Stimulated activated CD8-positive, alpha-beta memory T cell treated with anti-CD3 and anti-CD28 coated beads, Interleukin-12 subunit alpha, Interleukin-12 subunit beta, amount 100 ng/mL, for 24 hours (primary cell): Measurements from ENCODE around the gene CCDC63.

ENCODE experiments used
- DNase-seq: peaks from one replicate; pipeline ENCODE4 v3.0.0-alpha.2; 2020; ENCODE audit errors: extremely low read depth

Gene CCDC63

DNA sequence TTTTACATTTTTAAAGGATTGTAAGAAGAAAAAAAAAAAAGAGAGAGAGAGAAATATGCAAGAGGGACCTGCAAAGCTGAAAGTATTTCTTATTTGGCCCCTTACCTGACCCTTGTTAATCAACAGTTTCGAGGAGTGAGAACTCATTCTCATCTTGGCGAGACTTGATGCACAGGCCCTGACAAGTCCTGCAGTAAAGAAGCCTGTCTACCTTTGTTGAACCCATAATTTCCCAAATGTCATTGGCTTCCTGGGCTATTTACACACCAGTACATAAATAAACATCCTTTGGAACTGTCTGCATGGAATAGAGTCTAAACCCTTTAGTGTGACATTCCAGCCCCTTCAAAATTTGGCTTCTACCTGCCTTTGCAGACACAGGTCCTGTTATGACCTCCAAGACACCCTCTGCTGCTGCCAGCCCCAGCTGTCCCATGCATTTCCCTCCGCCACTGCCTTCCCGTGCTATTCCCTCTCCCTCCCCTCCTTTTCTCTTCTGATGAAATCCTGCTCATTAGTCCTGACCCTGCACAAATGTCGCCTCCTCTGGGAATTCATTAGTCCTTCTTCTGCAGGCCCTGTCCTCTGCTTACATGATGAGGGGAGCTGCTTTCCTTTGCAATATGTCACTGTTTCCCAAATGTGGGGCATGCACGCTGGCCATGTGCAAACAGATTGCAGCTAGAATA is 38.5 kb downstream of the CCDC63 start:
- no peak for DNase-seq

DNA sequence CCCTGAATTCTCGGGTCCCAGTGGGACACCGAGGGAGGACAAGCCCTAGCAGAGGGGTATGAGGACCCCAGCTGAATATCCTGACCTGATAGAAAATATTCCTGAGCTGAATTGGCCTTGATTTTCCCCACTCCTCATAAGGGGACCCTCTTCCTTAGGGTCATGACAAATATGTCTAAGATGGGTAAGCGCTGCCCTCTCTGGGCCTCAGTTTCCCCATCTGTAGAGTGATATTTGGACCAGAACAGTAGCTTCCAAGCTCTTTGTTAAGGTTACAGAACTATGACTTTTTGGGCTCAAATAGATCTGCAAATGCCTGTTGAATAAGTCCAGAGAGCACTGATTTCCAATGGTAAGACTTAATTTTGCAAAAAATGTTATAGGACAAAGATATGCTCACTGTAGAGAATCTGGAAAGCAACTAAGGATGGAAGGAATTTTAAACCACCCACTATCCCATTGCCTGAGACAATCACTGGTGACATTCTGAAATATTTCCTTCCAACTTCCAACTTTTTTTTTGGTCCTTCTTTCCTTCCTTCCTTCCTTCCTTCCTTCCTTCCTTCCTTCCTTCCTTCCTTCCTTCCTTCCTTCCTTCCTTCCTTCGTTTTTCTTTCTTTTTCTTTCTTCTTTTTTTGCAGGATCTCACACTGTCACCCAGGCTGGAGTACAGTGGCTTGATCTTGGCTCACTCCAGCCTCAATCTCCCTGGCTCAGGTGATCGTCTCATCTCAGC is 41.6 kb downstream of the CCDC63 start:
- DNase-seq = no peak

DNA sequence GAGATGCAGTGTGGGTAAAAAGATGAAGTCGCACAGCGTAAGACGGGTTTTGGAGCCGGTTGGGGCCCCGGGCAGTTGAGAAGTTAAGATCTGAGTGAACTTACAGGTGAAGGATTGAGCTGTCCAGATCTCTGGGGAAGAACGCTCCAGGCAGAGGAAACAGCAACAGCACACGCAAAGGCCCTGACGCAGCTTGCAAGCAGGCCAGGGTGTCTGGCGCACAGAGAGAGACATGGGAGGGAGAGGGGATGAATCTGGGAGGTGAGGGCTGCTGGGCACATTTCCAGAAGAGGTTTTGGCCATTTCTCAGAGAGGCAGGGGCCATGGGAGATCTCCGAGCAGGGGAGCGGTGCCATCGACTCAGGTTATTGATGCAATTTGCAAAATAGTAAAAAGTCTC is 42.6 kb downstream of the CCDC63 start:
- no peak for DNase-seq

DNA sequence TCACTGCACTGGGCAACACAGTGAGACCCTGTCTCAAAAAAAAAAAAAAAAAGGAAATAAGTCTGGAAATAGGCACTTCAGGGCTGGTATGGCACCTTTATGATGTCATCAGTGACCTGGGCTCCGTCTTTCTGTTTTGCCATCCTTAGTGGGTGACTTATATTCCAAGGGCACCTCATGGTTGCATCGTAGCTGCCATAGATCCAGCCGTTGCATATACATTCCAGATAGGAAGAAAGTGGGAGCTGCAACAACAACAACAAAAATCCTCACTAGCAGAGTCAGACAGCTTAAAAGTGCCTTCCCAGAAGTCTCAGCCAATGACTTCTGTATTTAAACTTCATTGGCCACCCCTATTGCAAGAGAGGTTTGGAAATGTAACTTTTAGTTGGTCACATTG is 47.2 kb downstream of the CCDC63 start:
- no peak for DNase-seq

DNA sequence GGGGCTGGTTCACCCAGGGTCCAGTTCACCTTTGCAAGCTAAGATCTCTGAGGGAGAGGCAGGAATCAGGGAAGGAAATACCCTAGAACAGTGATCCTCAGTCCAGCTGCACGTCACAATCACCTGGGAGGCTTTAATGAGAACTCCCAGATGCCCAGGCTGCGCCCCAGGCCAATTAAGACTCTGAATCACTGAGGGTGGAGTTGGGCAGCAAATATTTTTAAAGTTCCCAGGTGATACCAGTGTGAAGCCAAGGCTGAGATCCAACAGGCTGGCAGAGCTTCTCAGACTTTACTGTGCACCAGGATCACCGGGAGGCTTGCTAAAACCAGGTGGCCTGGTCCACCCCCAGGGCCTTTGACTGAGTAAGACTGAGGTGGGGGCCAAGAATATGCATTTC is 49.8 kb downstream of the CCDC63 start:
- DNase-seq = no peak

DNA sequence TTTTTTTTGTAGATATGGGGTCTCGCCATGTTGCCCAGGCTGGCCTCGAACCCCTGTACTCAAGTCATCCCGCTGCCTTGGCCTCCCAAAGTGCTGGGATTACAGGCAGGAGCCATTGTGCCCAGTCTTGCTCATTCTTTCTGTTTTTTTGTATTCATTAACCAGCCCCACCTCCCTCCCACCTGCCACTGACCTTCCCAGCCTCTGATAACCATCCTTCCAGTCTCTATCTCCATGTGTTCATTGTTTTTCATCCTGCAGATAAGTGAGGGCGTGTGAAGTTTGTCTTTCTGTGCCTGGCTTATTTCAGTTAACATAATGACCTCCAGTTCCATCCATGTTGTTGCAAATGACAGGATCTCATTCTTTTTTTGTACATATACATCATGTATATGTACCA is 54.6 kb downstream of the CCDC63 start:
- no peak for DNase-seq

DNA sequence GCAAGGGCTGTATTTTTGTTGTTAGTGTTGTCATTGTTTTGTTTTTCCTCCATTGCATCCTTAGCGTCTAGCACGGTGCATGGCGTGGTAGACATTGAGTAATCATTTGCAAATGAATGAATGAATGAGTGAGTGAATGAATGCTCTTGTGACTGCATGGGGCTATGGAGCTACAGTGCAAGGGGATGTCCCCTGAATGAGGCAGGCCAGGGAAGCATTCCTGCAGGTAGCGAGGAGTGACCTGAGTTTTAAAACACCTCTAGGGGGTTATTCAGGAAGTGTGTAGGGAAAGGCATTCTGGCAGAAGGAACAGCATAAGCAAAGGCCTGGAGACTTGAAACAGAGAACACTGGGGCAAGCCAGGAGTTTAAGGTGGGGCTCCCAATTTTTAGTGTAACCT is 56.7 kb downstream of the CCDC63 start:
- no peak for DNase-seq

DNA sequence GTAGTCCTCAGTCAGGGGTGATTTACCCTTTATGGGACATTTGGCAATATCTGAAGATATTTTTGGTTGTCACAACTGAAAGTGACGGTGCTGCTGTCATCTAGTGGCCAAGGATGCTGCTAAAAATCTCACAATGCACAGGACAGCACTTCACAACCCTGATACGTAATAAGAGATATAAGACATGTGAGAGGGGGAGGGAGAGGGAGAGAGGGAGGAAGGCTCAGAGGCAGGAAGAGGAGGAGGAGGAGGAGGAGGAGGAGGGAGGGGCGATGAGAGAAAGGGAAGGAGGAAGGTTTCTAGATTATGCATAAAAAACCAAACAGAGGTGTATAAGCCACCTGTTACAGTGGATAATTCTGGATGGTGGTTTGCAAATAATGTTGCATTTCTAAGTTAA is 59.3 kb downstream of the CCDC63 start:
- DNase-seq = no peak

DNA sequence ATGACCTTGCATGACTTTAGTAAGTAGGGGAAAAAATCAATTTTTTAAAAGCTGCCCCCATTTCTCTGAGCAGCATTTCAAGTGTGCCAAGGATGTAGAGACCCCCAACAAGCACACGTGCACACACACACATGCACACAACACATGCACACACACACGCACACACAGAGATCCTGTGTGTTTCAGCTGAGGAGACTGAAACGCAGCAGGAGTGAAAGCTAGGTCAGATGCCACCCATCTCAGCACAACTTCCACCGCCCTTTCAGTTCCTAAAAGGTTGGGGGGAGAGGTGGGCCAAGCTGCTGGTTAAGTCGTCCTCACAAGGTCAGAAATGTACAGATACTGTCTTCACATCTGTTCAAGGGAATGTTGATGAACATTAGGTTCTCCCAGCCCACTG is 59.7 kb downstream of the CCDC63 start:
- no peak for DNase-seq

DNA sequence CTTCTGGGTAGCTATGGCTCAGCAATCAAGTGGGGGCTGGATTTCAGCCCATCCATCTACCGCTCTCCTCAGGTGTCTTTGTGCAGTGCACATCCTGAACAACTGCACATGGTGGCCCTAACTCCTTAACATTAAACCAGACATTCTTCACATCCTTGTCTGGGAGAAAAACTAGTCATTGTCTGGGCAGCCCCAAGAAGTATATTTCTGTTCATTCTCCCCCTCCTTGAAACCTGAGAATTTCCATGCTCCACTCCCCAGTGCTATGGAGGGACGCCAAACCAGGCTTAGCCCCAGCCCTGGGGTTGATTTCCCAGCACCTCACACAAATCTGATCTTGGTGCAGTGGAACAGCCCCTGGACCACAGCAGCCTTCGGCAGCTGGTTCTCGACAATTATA is 60.2 kb downstream of the CCDC63 start:
- no peak for DNase-seq

DNA sequence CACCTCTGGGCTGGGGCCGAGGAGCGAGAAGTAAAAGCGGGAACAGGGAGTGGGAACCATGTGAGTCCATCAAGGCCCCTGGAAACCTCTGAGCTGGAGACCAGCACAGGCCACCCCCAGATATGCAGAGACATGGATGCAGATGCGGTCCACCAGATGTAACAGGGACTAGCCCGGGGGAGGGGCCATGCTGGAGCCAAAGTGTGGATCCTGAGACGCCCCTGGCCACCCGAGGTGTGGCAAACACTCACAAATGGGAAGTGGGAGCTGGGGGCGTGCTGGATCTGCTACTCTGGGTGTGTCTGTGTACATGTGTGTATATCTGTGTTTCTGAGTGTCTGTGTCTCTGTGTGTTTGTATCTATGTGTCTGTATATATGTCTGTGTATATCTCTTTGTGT is 60.8 kb downstream of the CCDC63 start:
- DNase-seq = no peak

DNA sequence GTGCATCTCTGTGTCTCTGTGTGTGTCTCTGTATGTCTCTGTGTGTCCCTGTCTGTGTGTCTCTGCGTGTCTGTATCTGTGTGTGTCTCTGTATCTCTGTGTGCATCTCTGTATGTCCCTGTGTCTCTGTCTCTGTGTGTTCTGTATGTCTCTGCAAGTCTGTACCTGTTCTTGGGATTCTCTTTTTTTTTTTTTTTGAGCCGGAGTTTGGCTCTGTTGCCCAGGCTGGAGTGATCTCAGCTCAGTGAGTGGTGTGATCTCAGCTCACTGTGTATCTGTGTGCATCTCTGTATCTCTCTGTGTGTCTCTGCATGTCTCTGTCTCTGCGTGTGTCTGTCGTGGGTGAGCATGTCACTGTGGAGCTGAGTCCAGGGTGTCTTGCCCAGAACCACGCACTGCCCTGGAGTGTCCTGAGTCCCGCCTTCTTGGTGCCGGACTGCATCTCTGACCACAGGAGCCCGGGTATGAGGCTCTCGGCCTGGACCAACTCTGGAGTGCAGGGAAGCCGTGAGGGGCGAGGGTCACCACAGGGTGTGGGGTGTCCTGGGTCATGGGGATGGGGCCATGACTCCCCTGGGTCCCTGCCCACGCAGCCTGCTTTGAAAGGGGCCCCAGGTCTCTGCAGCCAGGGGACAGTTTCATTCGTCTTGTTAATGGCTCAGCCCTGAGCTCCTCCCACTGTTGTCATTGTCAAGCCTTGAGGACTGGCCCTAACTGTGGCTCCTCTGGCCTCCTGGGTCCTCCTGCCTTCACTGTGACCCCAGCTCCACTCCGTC is 61.8 kb downstream of the CCDC63 start:
- DNase-seq = no peak

DNA sequence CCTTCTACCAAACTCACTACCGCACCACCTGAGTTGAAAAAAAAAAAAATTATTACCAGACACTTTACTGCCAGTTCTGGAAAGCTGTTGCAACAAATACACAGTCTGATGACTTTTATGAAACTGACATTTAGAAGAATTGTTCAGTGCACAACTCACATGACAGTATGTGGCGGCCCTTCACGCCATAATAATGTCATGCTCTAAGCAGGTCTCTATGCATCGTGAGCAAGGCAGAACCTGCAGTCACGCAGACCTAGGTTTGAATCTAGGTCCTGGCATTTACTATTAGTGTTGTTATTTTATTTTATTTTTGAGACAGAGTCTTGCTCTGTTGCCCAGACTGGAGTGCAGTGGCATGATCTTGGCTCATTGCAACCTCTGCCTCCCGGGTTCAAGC is 65.5 kb downstream of the CCDC63 start:
- DNase-seq = no peak

DNA sequence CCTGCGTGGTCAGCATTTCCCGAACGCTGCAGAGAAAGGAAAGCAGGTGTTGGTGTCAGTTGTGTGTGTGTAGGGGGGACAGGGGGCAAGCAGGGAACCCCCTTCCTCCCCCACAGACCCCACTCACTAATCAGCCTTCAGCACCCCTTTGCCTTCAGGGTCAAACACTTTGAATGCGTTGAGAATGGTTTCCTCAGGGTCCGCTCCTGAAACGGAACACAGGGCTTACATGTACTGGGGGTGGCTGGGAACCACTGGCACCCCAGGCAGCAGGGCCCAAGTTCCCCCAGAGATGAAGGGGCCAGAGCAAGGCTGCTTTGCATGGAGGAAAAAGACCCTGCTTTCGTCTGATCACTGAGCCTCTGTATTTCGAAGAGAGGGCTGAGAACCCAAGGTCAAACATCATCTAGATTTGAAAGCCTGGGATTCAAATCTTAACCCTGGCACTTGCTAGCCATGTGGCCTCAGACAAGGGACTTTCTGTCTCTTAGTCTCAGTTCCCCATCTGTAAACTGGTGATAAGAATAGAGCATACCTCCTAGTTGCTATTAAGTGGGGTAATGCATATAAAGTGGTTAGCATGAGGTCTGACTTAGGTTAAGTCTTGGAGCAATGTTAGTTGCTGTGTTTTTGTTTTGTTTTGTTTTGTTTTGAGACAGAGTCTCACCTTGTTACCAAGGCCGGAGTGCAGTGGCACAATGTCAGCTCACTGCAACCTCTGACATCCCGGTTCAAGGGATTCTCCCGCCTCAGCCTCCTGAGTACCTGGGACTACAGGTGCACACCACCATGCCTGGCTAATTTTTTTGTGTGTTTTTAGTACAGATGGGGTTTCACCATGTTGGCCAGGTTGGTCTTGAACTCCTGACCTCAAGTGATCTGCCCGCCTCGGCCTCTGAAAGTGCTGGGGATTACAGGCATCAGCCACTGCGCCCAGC is 66.6 kb downstream of the CCDC63 start:
- no peak for DNase-seq

DNA sequence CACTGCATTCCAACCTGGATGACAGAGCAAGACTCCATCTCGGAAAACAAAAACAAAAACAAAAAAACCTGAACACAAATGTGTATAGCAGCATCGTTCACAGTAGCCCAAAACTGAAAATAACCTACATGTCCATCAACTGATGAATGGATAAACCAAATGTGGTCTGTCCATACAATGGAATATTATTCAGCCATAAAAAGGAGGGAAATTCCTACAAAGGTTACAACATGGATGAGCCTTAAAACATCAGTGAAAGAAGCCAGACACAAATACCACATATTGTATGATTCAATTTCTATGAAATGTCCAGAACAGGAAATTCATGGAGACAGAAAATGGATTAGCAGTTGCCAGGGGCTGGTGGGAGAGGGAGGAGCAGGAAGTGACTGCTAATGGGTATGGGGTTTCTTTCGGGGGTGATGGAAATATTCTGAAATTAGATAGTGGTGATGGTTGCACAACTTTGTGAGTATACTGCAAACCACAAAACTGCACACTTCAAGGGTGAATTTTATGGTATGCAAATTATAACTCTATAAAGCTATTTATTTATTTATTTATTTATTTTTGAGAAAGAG is 69.6 kb downstream of the CCDC63 start:
- no peak for DNase-seq

DNA sequence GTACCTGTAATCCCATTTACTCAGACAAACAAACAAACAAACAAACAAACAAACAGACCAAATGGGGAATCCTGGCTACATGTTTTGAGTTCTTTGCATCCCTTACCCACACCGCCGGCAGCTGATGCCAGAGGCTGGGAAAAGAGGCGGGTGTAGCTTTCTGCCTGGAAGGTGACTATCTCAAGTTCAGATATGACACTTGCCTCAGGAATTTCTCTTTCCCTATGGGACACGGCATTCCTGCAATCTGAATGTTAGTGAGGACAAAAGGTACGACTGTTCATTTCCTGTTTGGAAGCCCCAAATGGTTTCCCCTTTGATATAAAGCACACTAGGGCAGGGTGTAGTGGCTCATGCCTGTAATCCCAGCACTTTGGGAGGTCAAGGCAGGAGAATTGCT is 70.7 kb downstream of the CCDC63 start:
- DNase-seq = no peak

DNA sequence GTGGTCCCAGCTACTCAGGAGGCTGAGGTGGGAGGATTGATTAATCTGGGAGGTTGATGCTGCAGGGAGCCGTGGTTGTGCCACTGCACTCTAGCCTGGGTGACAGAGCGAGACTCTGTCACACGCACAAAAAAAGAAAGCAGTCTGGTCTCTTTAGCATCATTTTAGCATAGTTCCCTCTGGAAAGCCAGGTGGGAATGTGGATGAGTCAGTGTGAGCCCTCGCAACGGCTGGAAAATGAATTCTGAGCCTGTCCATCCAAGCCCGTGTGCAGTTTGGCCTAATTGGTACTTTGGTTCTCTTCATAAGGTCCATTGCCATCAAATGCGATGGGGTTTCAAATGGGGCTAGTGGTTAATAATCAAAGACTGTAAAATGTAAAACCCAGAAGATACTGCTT is 71.2 kb downstream of the CCDC63 start:
- no peak for DNase-seq

DNA sequence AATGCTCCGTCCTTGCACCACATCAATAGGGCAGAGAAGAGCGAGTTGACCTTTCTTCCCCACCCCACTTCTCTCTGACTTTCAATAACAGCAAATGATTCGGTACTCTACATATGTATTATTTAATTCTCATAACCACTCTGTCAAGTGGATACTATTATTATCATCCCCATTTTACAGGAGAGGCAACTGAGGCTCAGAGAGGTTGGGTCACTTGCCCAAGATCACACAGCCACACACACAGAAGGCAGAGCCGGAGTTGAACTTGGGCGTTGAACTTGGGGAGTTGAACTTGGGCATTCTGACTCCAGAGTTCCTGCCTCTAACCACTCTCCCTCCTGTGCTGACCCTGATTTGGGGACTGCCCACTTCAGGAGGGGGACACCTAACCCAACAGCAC is 72.9 kb downstream of the CCDC63 start:
- DNase-seq = no peak

DNA sequence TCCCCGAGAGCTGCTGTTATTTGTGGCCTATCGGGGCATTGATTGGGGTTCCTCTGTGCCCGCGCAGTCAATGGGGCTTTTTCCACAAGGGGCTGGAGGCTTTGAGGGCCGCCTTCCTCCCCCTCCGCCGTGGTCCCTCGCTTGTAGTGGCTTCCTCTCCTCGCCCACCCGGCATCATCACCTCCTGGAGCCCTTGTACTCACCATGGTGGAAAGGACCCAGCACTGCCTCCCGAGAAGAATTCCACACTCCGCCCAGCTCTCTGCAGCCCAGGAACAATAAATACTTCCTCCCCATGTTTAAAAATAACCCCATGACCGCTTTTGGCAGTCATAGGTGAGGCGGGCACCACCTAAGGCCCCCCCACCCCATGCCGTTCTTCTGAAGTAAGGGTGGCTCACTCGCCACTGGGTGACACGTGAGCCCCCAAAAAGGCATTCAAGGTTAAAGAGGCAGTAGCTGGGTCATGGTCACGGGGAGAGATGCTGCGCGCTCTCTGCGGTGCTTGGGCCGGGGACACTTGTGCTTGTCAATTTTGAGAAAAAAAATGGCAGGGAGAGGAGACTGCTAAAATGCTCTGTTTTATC is 73.6 kb downstream of the CCDC63 start, which contains the start of gene MYL2:
Gene MYL2, minus strand, starts transcription at position 256 of the 587 bp plus-strand sequence. Its CDS starts 50 bp downstream, at position 206.
- DNase-seq = no peak

DNA sequence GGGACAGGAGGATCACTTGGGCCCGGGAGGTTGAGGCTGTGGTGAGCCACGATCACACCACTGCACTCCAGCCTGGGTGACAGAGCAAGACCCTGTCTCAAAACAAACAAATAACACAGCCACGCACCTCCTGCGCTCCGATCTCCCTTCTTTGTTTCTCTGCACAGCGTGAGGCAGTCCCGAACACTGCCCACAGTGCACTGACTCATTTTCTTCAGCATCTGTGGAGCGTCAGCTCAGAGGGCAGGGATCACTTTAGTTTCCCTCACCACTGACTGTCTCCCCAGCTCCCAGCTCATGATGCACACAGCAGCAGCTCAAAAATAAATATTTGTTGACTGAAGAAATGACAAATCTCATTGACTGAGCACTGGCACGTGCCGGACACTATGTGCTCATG is 74.5 kb downstream of the CCDC63 start:
- no peak for DNase-seq

DNA sequence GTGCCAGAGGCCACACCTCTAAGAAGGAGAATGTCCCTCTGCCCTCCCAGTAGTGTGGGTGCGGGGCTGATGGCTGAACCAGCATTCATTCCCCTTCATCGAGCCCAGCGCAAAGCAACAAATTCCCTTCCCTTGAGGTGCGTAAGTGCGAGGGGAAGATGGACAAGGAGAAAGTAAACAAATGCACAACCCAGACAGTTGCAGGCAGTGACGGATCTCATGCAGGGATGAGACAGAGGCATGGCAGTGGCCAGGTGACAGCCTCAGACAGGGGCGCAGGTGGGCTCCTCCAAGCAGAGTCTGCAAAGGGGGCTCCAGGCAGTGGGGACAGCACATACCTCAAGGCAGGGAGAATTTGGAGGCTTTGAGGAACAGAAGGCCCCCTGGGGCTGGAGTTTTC is 75.9 kb downstream of the CCDC63 start:
- no peak for DNase-seq
